Rectal smooth muscle tissue (tissue), 1 donor: ENCODE measurements around the gene KLF3.
A peak's percentile ranks its signal among the peaks of the same experiment; 100 is the strongest.

Experiments used
- H3K27ac ChIP-seq: one replicate; pipeline ENCODE4 v1.7.0; 2013; ENCODE audit warnings: low read depth, low read length, inconsistent platforms
- H3K27me3 ChIP-seq: one replicate; pipeline ENCODE4 v1.7.0; 2013; ENCODE audit warnings: low read length; ENCODE audit not compliant: control insufficient read depth, insufficient read depth
- H3K36me3 ChIP-seq: one replicate; pipeline ENCODE4 v1.7.0; 2013; ENCODE audit warnings: low read length; ENCODE audit not compliant: control insufficient read depth, insufficient read depth
- H3K4me1 ChIP-seq: one replicate; pipeline ENCODE4 v1.7.0; 2013; ENCODE audit warnings: low read length; ENCODE audit not compliant: control insufficient read depth, insufficient read depth
- H3K4me3 ChIP-seq: one replicate; pipeline ENCODE4 v1.7.0; 2013; ENCODE audit warnings: low read length
- H3K9ac ChIP-seq: one replicate; pipeline ENCODE4 v1.7.0; 2013; ENCODE audit warnings: low read length

The KLF3 gene

DNA sequence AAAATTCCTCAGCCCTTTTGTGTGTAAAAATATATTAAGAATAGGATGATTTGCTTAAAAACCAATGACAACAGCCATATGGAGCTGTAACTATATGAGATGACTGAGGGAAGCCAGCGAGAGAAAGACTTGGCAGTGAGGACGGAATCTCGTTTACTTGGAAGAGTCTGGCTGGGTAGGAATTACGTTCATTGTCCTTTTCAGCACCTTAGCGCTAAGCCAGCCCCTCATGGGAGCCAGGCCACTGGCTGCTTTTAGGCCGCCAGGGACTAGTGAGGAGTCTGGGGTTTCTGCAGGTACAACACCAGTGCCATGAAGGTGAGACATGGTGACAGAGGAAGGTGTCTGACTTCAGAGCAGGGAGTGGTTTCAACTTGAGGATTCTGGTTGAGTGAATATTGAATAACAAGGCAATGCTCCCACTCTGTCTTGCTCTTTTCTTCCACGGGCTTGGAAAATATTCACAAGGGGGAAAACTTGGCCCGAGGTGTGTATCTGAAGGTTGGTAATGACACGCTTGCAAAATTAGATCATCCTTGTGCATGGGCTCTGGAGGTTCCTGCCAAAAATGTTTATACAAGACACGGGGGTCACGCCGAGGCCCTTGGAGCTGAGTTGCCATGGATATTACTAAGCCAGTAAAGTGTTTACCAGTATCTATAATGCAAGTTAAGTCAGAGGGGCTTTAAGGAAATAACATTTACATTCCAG is 17.4 kb downstream of the KLF3 start:
- H3K27ac ChIP-seq = peak overlapping the region; percentile 58
- H3K9ac ChIP-seq = no peak overlapping the region
- peaks cover 23% of the 10 kb centered on the region for H3K4me1 ChIP-seq
- H3K27me3 ChIP-seq = no peaks in the 10 kb centered on the region
- no peak overlapping the region for H3K4me3 ChIP-seq
- peaks cover 22% of the 10 kb centered on the region for H3K36me3 ChIP-seq

DNA sequence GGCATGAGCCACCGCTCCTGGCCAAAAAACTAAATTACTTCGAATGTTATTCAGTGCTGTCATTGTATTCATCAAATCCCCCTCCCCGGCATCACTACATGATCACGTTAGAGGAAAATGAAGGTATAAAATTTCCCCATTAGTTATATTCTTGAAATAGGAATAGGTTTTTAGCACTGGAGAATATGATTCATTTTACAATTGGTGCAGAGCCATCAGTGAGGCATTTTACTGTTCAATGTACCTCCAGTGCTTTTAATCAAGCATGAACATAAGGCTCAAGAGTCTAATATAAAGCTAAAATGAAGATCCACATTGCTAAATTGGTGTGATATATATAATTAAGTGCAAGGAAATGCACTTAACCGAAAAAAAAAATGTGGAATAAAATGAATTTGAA is 18.3 kb downstream of the KLF3 start:
- H3K9ac ChIP-seq = no peak overlapping the region
- H3K4me1 ChIP-seq = peaks cover 27% of the 10 kb centered on the region
- no peak overlapping the region for H3K4me3 ChIP-seq
- H3K27ac ChIP-seq = no peak overlapping the region
- H3K27me3 ChIP-seq = no peaks in the 10 kb centered on the region
- H3K36me3 ChIP-seq = peaks cover 22% of the 10 kb centered on the region

DNA sequence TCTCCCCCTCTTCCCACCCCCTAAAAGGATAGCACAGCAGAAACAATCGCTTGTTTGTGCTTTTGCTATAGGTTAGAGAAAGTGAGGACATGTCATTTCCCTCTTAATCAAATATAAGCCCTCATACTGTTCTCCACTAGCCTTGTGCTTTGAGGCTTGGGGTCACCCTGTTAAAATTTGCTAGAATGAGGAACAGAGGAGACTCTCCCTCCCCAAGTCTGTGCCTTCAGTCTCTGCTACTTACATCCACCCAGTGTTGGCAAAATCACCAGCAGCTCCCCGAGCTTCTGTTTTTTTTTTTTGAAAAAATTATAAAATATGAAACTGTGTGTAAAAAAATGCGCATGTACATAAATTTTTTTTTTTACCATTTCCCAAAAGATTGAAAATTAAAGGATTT is 19.3 kb downstream of the KLF3 start:
- Histone ChIP-seq H3K27ac (no peak overlapping the region), H3K4me1 (peaks cover 24% of the 10 kb centered on the region), H3K4me3 (no peak overlapping the region), H3K36me3 (peaks cover 22% of the 10 kb centered on the region), H3K9ac (no peak overlapping the region), H3K27me3 (no peaks in the 10 kb centered on the region)

DNA sequence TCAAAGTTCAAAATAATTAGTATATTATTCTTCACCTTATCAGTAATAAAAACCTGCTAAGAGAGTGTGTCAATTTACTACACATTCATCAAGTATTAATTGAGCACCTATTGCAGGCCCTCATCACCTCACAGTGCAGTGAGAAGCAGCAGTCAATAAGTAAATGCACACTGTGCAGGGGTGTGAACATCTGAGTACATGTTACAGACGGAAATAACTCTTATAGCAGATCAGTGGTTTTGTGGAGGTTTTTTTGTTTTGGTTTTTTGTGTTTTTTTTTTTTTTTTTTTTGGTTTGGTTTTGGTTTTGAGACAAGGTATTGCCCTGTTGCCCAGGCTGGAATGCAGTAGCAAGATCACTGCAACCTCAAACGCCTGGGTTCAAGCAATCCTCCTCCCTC is 20.3 kb downstream of the KLF3 start:
- peaks cover 25% of the 10 kb centered on the region for H3K4me1 ChIP-seq
- no peaks in the 10 kb centered on the region for H3K27me3 ChIP-seq
- H3K36me3 ChIP-seq = peaks cover 27% of the 10 kb centered on the region
- H3K27ac ChIP-seq = no peak overlapping the region
- no peak overlapping the region for H3K4me3 ChIP-seq
- H3K9ac ChIP-seq = no peak overlapping the region

DNA sequence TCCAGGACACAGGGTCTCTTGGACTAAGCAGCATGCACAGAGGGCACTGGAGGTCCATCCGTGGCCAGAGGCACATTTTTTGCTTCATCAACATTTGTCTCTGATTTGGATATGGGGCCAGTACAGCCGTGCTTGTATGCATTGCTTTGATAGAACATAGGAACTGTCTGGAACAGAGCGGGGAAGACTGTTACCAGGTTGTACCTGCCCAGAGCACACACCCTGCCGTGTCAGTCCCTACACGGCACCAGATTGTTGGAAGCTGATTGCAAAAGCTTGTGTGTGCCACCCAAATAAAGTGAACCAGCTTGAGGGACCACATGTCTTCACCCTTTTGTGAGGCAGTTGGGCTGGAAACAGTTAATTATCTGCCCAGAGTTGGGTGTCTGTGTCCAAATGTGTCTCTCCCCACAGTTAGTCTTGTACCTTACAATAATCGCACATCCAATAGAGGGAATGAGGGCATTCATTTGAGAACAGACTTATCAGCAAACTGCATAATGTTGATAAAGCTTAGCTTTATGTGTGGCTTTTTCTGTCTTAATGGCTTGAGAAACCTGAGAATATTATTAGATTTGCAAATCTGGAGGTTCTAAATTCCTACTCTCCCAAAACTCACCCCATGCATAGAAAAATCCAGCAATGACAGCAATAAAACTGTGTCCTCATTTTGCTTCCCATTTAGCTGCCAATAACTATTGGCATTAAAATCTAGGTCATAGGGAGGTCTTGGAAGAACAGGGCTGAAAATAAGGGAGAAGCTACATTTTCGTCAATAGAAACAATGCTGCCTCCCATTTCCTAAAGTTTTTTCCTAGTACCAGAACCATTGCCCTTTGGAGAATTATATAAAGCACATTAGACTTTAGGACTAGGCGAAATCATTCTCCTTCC is 21.2 kb downstream of the KLF3 start:
- Histone ChIP-seq H3K9ac (no peak overlapping the region), H3K4me3 (no peak overlapping the region), H3K4me1 (peaks cover 26% of the 10 kb centered on the region), H3K27me3 (no peaks in the 10 kb centered on the region), H3K27ac (no peak overlapping the region), H3K36me3 (peaks cover 34% of the 10 kb centered on the region)

DNA sequence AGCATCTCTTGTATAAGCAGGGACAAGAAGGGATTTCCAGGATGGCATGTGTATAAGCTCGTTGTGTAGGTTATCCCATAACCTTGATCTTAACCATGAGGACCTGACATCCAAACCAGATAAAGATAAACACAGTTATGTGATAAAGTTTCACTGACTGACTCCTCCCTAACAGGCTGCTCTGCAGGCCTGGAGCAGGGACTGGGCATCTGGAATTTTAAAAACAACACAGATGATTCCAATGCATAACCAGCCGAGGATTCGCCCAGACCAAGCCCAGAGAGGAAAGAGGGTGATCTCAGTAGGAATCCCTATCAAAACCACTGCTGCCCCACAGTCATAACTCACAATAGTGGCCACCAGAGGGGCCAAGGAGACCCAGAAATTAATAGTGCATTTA is 22.7 kb downstream of the KLF3 start:
- H3K9ac ChIP-seq = no peak overlapping the region
- H3K27ac ChIP-seq = peak overlapping the region; percentile 53
- no peak overlapping the region for H3K4me3 ChIP-seq
- no peaks in the 10 kb centered on the region for H3K27me3 ChIP-seq
- peaks cover 31% of the 10 kb centered on the region for H3K36me3 ChIP-seq
- H3K4me1 ChIP-seq = peaks cover 24% of the 10 kb centered on the region

DNA sequence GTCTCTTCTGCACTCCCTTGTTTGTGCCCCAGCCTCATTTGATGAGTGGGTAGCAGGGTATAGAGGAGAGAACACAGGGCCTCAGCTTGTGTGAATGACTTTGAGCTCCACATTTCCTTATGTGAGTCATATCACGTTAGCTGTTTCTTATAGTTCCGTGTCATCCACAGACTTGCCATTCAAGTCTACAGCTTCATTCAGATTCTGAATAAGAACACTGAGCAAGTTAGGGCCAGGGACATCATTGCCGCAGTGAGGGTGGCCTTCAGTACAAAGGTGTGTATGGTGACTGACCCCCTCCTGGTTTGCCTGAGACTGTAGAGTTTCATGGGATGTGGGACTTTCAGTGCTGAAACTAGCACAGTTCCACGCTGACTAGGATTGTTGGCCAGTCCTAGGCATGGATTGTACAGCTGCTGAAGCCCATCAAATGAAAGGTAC is 23.6 kb downstream of the KLF3 start:
- Histone ChIP-seq H3K27ac (no peak overlapping the region), H3K4me1 (peaks cover 26% of the 10 kb centered on the region), H3K27me3 (no peaks in the 10 kb centered on the region), H3K4me3 (no peak overlapping the region), H3K36me3 (peaks cover 33% of the 10 kb centered on the region), H3K9ac (no peak overlapping the region)

DNA sequence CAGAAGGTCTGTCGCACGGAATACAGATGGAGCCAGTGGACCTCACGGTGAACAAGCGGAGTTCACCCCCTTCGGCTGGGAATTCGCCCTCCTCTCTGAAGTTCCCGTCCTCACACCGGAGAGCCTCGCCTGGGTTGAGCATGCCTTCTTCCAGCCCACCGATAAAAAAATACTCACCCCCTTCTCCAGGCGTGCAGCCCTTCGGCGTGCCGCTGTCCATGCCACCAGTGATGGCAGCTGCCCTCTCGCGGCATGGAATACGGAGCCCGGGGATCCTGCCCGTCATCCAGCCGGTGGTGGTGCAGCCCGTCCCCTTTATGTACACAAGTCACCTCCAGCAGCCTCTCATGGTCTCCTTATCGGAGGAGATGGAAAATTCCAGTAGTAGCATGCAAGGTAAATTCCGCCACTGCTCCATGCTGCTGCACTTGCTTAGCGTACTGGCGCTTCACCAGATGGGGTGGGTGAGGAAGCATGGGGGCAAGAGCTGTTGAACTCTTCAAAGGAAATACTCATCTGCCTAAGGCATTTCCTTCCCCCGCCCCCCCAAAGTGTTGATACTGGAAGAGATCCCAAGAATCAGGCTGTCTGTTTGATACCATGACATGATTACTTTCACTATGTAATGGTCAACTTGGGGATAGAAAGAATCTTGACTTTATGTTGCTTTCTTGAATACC is 24.8 kb downstream of the KLF3 start:
- no peak overlapping the region for H3K27ac ChIP-seq
- no peak overlapping the region for H3K9ac ChIP-seq
- peaks cover 36% of the 10 kb centered on the region for H3K36me3 ChIP-seq
- H3K4me1 ChIP-seq = peaks cover 24% of the 10 kb centered on the region
- no peaks in the 10 kb centered on the region for H3K27me3 ChIP-seq
- no peak overlapping the region for H3K4me3 ChIP-seq

DNA sequence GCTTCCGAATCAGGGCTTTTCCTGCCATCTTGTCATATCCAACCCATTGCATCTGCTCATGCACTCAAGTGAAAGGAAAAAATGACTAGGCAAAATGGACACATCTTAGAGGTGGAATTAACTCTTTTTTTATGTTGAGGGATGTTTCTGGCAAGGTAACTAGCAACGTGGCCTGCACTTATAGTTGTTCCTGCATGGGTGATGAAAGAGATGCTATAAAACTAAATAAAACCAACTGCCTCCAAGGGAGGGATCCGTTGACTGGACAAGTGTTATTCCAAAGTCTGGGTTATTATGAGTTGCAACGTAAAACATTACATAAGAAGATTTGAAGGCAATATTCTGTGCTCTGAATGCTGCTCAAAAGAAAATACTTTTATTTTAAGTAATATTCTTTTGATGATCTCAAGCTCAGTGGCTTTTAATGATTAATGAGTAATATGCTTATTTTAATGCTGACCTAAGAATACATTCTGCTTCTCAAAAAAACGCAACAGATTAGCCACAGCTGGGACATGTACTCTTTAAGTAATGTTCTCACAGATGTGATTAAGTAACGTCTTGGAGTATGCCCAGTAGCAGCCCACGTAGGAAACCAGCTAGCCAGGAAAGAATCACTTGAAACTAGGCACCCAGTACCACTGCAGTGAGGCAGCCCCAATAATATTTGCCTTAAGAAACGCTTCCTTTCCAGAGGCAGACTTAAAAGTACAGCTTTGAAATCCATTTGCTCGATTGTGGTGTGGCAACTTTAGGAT is 27.4 kb downstream of the KLF3 start:
- no peaks in the 10 kb centered on the region for H3K27me3 ChIP-seq
- peak overlapping the region; percentile 7 for H3K27ac ChIP-seq
- H3K4me1 ChIP-seq = peaks cover 15% of the 10 kb centered on the region
- H3K36me3 ChIP-seq = peaks cover 45% of the 10 kb centered on the region
- no peak overlapping the region for H3K4me3 ChIP-seq
- H3K9ac ChIP-seq = no peak overlapping the region

DNA sequence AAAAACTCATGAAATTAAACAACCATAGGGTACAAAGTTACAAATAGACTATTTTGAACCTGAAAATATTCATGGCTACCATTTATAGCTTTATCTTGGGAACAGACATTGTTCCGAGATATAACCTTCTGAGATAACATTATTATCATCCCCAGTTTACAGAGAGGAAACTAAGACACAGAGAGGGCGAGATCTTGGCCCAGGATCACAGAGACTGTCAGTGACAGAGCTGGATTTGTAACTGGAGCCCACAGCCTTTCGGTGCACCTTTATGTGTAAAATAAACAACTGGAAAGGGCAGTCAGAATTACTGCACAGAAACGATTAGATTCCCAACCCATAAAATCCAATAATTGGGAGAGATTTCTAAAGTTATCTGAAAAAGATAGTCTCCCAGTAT is 28.4 kb downstream of the KLF3 start:
- peak overlapping the region; percentile 44 for H3K27ac ChIP-seq
- peaks cover 45% of the 10 kb centered on the region for H3K36me3 ChIP-seq
- H3K4me1 ChIP-seq = peaks cover 14% of the 10 kb centered on the region
- no peak overlapping the region for H3K4me3 ChIP-seq
- H3K27me3 ChIP-seq = no peaks in the 10 kb centered on the region
- no peak overlapping the region for H3K9ac ChIP-seq

DNA sequence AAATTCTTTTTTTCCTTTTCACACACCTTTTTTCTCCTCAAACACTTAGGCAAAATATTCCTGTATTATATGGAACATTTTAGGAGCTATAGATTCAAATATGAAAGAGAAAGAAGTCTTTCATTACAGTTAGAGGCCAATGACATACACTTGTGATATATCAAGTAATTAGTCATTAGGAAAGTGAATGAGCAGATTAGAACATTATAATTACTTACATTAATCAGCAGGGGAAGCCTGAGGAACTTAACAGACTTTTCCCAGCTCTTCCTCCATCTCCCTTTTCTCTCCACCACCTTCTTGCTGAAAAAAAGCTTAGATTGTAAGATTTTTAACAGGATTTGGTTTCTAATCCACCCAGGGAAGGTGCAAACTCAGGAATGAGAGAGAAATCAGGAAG is 29.6 kb downstream of the KLF3 start:
- H3K27ac ChIP-seq = no peak overlapping the region
- no peak overlapping the region for H3K4me3 ChIP-seq
- peaks cover 48% of the 10 kb centered on the region for H3K36me3 ChIP-seq
- H3K9ac ChIP-seq = no peak overlapping the region
- no peaks in the 10 kb centered on the region for H3K27me3 ChIP-seq
- H3K4me1 ChIP-seq = peaks cover 17% of the 10 kb centered on the region

DNA sequence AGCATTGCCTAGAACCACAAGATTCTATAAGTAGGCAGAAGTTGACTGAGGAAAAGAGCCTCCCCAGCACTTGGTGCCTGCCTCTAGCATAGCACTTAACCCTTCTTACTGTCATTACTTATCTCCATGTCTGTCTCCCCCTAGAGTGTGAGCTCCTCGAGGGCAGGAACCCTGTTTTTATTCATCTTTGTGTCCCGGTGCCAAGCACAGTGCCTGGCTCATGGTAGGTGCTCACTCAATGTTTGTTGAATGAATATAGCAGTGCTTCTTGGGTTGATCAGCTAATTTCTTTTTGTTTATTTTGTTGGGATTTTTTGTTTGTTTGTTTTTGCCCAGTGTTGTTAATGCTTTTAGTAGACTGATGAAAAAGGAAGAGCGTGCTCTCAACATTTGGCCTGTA is 30.3 kb downstream of the KLF3 start:
- H3K4me1 ChIP-seq = peaks cover 16% of the 10 kb centered on the region
- peaks cover 41% of the 10 kb centered on the region for H3K36me3 ChIP-seq
- no peak overlapping the region for H3K9ac ChIP-seq
- no peak overlapping the region for H3K4me3 ChIP-seq
- H3K27me3 ChIP-seq = no peaks in the 10 kb centered on the region
- no peak overlapping the region for H3K27ac ChIP-seq
